ENCODE measurements around the gene KRTAP19-1.

KRTAP19-1 gene

DNA sequence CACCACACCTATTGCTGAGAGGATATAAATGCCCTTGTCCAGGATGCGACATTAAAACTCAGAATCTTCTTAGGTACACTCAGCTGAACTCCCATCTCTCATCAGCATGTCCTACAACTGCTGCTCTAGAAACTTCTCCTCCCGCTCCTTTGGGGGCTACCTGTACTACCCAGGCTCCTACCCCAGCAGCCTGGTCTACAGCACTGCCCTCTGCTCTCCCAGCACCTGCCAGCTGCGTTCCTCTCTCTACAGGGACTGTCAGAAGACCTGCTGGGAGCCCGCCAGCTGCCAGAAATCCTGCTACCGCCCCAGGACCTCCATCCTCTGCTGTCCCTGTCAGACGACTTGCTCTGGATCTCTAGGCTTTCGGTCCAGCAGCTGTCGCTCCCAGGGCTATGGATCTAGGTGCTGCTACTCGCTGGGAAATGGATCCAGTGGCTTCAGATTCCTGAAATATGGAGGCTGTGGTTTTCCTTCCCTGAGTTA lies 50.0 kb downstream of the KRTAP19-1 start, which contains the start of gene KRTAP13-4:
TSS of gene KRTAP13-4 (plus strand) at position 51 of the 486 bp plus-strand sequence. CDS start at position 107, 56 bp downstream.
- no peak for DNase-seq (ENCODE audit: low read depth, low spot score)

Data from activated CD4-positive, CD25-positive, alpha-beta regulatory T cell treated with anti-CD3 and anti-CD28 coated beads, Interleukin-2, amount 50 U/mL, for 16 hours (primary cell).